Endothelial cell of umbilical vein (primary cell): ENCODE results near the gene DNAJC22. TPM values are rescaled to one million over a fixed set of nuclear protein-coding genes. Genes with fewer than 3 reads are reported as not detected.

Experiments
- BruUV-seq: library from RNA; stranded (reverse); fragments of 400-500 nt; replicated peaks from 2 replicates; lab custom pipeline; 2021; lab: Mats Ljungman, UMichigan
- CTCF ChIA-PET: fragments of 300-600, 350-600 bp; sonication (Branson Sonifier 250); formaldehyde crosslinking; loops from one replicate; lab custom pipeline; 2021; ENCODE audit warnings: antibody characterized with exemption, inconsistent platforms; lab: Charles Lee
- POLR2A ChIA-PET: fragments of 300-600, 350-600 bp; sonication (Branson Sonifier 250); formaldehyde crosslinking; loops from one replicate; lab custom pipeline; 2021; ENCODE audit warnings: antibody characterized with exemption, inconsistent platforms; lab: Charles Lee
- DNase-seq: peaks from one replicate; pipeline ENCODE4 v3.0.0-alpha.2; 2011; ENCODE audit warnings: low read depth, low spot score
- FAIRE-seq: peaks from 2 replicates; lab custom pipeline; 2011; peaks lifted over from hg19 to GRCh38; lab: Jason Lieb, UNC
- H2AFZ ChIP-seq: 2 replicates; pipeline ENCODE4 v1.6.0; 2012; ENCODE audit warnings: low read depth, low read length, control low read depth, inconsistent platforms
- H3K27ac ChIP-seq: 2 replicates; pipeline ENCODE4 v1.5.1; 2011; ENCODE audit warnings: low read depth, mild to moderate bottlenecking, control low read depth, low read length, moderate library complexity; ENCODE audit not compliant: insufficient read depth
- H3K27me3 ChIP-seq, 2 experiments: 2 replicates each; pipeline versions ENCODE4 v1.6.0 to v1.6.1; 2011; ENCODE audit warnings: low read length in 2 of 2, mixed read lengths in 1 of 2; ENCODE audit not compliant: control insufficient read depth in 2 of 2, insufficient read depth in 2 of 2
- H3K36me3 ChIP-seq, 2 experiments: 2 replicates in 1 of 2; 3 replicates in 1 of 2; pipeline ENCODE4 v1.5.1; 2011; ENCODE audit warnings: low read length in 2 of 2, mild to moderate bottlenecking in 1 of 2, moderate library complexity in 1 of 2; ENCODE audit not compliant: control insufficient read depth in 2 of 2, insufficient read depth in 2 of 2; ENCODE audit errors: extremely low read depth in 1 of 2
- H3K4me1 ChIP-seq: 3 replicates; pipeline ENCODE4 v1.5.1; 2011; ENCODE audit warnings: mild to moderate bottlenecking, low read length; ENCODE audit not compliant: control insufficient read depth, insufficient read depth; ENCODE audit errors: extremely low read depth
- H3K4me2 ChIP-seq: 2 replicates; pipeline ENCODE4 v1.6.1; 2011; ENCODE audit warnings: low read length, control low read depth, mixed read lengths; ENCODE audit not compliant: insufficient read depth
- H3K4me3 ChIP-seq, 3 experiments: fragments of 200-600 bp in 1 of 3; sonication (generic), shearing (Covaris generic) in 1 of 3; replicated peaks in 1 of 3; 2 replicates each; pipeline ENCODE4 v1.5.1; 2011 to 2016; ENCODE audit warnings: control low read depth in 3 of 3, low read length in 3 of 3, mild to moderate bottlenecking in 2 of 3, inconsistent platforms in 1 of 3, low read depth in 1 of 3, moderate library complexity in 1 of 3; ENCODE audit not compliant: insufficient read depth in 1 of 3
- H3K79me2 ChIP-seq: 2 replicates; pipeline ENCODE4 v1.6.0; 2012; ENCODE audit warnings: low read length, inconsistent platforms; ENCODE audit not compliant: control insufficient read depth, insufficient read depth
- H3K9ac ChIP-seq: replicated peaks from 2 replicates; pipeline ENCODE3; 2011; ENCODE audit warnings: low read length, control low read depth; ENCODE audit not compliant: insufficient read depth; ENCODE audit errors: extremely low read depth
- H3K9me1 ChIP-seq: replicated peaks from 3 replicates; pipeline ENCODE4 v1.6.0; 2011; ENCODE audit warnings: mild to moderate bottlenecking, low read length; ENCODE audit not compliant: control insufficient read depth, insufficient read depth; ENCODE audit errors: extremely low read depth
- H3K9me3 ChIP-seq: replicated peaks from 2 replicates; pipeline ENCODE4 v1.5.1; 2012; ENCODE audit warnings: low read length, inconsistent platforms; ENCODE audit not compliant: control insufficient read depth, insufficient read depth
- H4K20me1 ChIP-seq: replicated peaks from 2 replicates; pipeline ENCODE3; 2011; ENCODE audit warnings: mild to moderate bottlenecking, low read length; ENCODE audit not compliant: control insufficient read depth, insufficient read depth; ENCODE audit errors: extremely low read depth
- EZH2 ChIP-seq: IDR thresholded peaks from 2 replicates; pipeline ENCODE4 v1.6.1; 2012; ENCODE audit warnings: borderline replicate concordance, low read depth, mild to moderate bottlenecking, moderate library complexity, low read length, inconsistent platforms; ENCODE audit not compliant: severe bottlenecking
- FOS ChIP-seq: IDR thresholded peaks from 2 replicates; pipeline ENCODE4 v1.6.1; 2011; ENCODE audit warnings: mild to moderate bottlenecking, low read length, moderate library complexity, borderline replicate concordance; ENCODE audit not compliant: insufficient read depth
- GATA2 ChIP-seq: IDR thresholded peaks from 2 replicates; pipeline ENCODE4 v1.7.0; 2011; ENCODE audit warnings: low read depth, mild to moderate bottlenecking, moderate library complexity, mixed read lengths, low read length; ENCODE audit not compliant: insufficient read length, insufficient read depth
- JUN ChIP-seq: IDR thresholded peaks from 2 replicates; pipeline ENCODE4 v1.6.1; 2011; ENCODE audit warnings: borderline replicate concordance, low read depth; ENCODE audit not compliant: insufficient read length, insufficient read depth
- MAX ChIP-seq: IDR thresholded peaks from 2 replicates; pipeline ENCODE4 v1.6.1; 2011; ENCODE audit not compliant: insufficient read depth, insufficient read length
- POLR2AphosphoS5 ChIP-seq: IDR thresholded peaks from 2 replicates; pipeline ENCODE4 v1.6.1; 2012; ENCODE audit warnings: low read depth, mild to moderate bottlenecking, control low read depth, low read length, moderate library complexity; ENCODE audit not compliant: insufficient read depth
- dilution Hi-C: fragments of 300-500 bp; cut with MboI; formaldehyde crosslinking; loops from one replicate; pipeline ENCODE4 v1.15.0; 2019; ENCODE audit warnings: low sequenced_read_pairs; ENCODE audit not compliant: extremely low pct_ligation_motif_present
- intact Hi-C: fragments of 100-400 bp; cut with micrococcal nuclease; formaldehyde crosslinking; loops from one replicate; pipeline ENCODE4 v1.10.0; 2022
- polyA plus RNA-seq, 4 experiments: library from polyadenylated mRNA; depleted of rRNA in 3 of 4; stranded (reverse) in 3 of 4; unstranded in 1 of 4; fragments of >200 nt; gene quantifications; 2 replicates each; pipeline versions ENCODE4 v1.2.1 to v1.2.3, GENCODE V29; 2011 to 2012; ENCODE audit warnings: missing spikeins in 1 of 4
- total RNA-seq: library from RNA; stranded (reverse); gene quantifications from 2 replicates; pipeline ENCODE4 v1.2.3, GENCODE V29; 2021

Gene DNAJC22
- total and polyA plus RNA-seq, 2 donors (not counting 3 experiments of a cell fraction or from before 2014, with no cell fraction given): 1.3 to 1.4 TPM

GRCh38 chr12:49342914-49343731 is 3.6 kb upstream of the DNAJC22 start:
- DNase-seq (no peak), FAIRE-seq (no peak)
- H3K9me1 ChIP-seq: no peaks in the 10 kb centered on the region
- no peak overlapping the region for H3K27ac ChIP-seq
- peak overlapping the region in 2 of 3 experiments; percentile 5 to 24 for H3K4me3 ChIP-seq
- dilution Hi-C loops: no loop called here
- H3K27me3 ChIP-seq: peaks cover 46 to 67% of the 10 kb centered on the region in 2 experiments
- intact Hi-C loops: loop anchor here (1.0 to 10.0 kb wide), 3 partner anchors 20 to 402 kb away; partner anchors contain the start of genes TMBIM6 and TROAP
- no peak overlapping the region for H3K9ac ChIP-seq
- peak overlapping the region; percentile 50 for H2AFZ ChIP-seq
- CTCF ChIA-PET: interaction anchor here (0.6 to 3.8 kb wide), 30 partner anchors 8 to 282 kb away, joined by 3 to 105 read pairs (median 7); partner anchors contain the start of genes PRPH, SPATS2 and TROAP
- H3K4me1 ChIP-seq: peaks cover 38% of the 10 kb centered on the region
- TF ChIP-seq EZH2 (peak; percentile 14), FOS (no peak)
- POLR2A ChIA-PET: interaction anchor here (1.9 kb wide), 1 partner anchor 20 kb away, joined by 7 read pairs; the partner anchor contains the start of gene TROAP
- H4K20me1 ChIP-seq: no peaks in the 10 kb centered on the region
- peak overlapping the region; percentile 59 for H3K4me2 ChIP-seq
- H3K9me3 ChIP-seq: no peaks in the 10 kb centered on the region
- H3K79me2 ChIP-seq: no peaks in the 10 kb centered on the region
- no peaks in the 10 kb centered on the region for H3K36me3 ChIP-seq
- BruUV-seq: no TSS peak

GRCh38 chr12:49344486-49345050 is 2.1 kb upstream of the DNAJC22 start:
- Histone ChIP-seq H3K9me1 (no peaks in the 10 kb centered on the region), H3K4me3 (no peak overlapping the region), H4K20me1 (no peaks in the 10 kb centered on the region), H2AFZ (no peak overlapping the region), H3K27me3 (peaks cover 43 to 63% of the 10 kb centered on the region in 2 experiments), H3K9ac (no peak overlapping the region), H3K36me3 (no peaks in the 10 kb centered on the region), H3K4me1 (peaks cover 40% of the 10 kb centered on the region), H3K9me3 (no peaks in the 10 kb centered on the region), H3K4me2 (no peak overlapping the region), H3K79me2 (no peaks in the 10 kb centered on the region), H3K27ac (no peak overlapping the region)
- POLR2A ChIA-PET: interaction anchor here (0.6 kb wide), 1 partner anchor 53 kb away, joined by 6 read pairs; no protein-coding TSS in a partner anchor
- BruUV-seq: no TSS peak
- DNase-seq: no peak
- dilution Hi-C loops (no loop called here), intact Hi-C loops (loop anchor here (10.0 kb wide), 1 partner anchor 400 kb away; the partner anchor contains the start of gene TMBIM6)
- no peak for FAIRE-seq
- CTCF ChIA-PET: interaction anchor here (0.7 to 3.8 kb wide), 3 partner anchors 13 to 110 kb away, joined by 3 to 36 read pairs (median 3); no protein-coding TSS in a partner anchor
- TF ChIP-seq FOS: no peak
- TF ChIP-seq MAX: no peak
- no peak for TF ChIP-seq POLR2AphosphoS5
- no peak for TF ChIP-seq GATA2
- TF ChIP-seq JUN: no peak
